Measurements from ENCODE around the gene EXT2. TPM values are rescaled to one million over a fixed set of nuclear protein-coding genes. Genes with fewer than 3 reads are reported as not detected.

Gene EXT2
- polyA plus RNA-seq, 1 donor from 2014 or later: 77.5 TPM

- no peak overlapping the region for H3K4me2 ChIP-seq (ENCODE audit: low read length)
- no peak overlapping the region for H2AFZ ChIP-seq (ENCODE audit: low read depth, low read length)
- H3F3A ChIP-seq (ENCODE audit: insufficient read depth, low read length, poor library complexity, severe bottlenecking): no peaks in the 10 kb centered on the region
- no peaks in the 10 kb centered on the region for H3K79me2 ChIP-seq (replicated peaks; ENCODE audit: insufficient read depth, low read length)
- no peaks in the 10 kb centered on the region for H3K9me2 ChIP-seq (ENCODE audit: insufficient read depth, low read length)
- H4K20me1 ChIP-seq (ENCODE audit: insufficient read depth): no peaks in the 10 kb centered on the region
- no peak overlapping the region for H3K9ac ChIP-seq (ENCODE audit: low read length)
- no peak overlapping the region for H3K4me3 ChIP-seq (ENCODE audit: low read length)
- no peaks in the 10 kb centered on the region for H3K9me3 ChIP-seq (ENCODE audit: low read length)
- no peak for TF ChIP-seq REST (IDR thresholded peaks at IDR 0.05; ENCODE audit: borderline replicate concordance)
- no peak for TF ChIP-seq POLR2AphosphoS5 (IDR thresholded peaks at IDR 0.05)
- no peak for TF ChIP-seq MXI1 (conservative IDR thresholded peaks at IDR 0.05; ENCODE audit: poor library complexity, severe bottlenecking)
- TF ChIP-seq SMC3 (conservative IDR thresholded peaks at IDR 0.05; ENCODE audit: poor library complexity): no peak
- TF ChIP-seq RAD21 (conservative IDR thresholded peaks at IDR 0.05): no peak
- TF ChIP-seq EP300 (conservative IDR thresholded peaks at IDR 0.05; ENCODE audit: poor library complexity, severe bottlenecking): no peak
- TF ChIP-seq, protein P1, sequence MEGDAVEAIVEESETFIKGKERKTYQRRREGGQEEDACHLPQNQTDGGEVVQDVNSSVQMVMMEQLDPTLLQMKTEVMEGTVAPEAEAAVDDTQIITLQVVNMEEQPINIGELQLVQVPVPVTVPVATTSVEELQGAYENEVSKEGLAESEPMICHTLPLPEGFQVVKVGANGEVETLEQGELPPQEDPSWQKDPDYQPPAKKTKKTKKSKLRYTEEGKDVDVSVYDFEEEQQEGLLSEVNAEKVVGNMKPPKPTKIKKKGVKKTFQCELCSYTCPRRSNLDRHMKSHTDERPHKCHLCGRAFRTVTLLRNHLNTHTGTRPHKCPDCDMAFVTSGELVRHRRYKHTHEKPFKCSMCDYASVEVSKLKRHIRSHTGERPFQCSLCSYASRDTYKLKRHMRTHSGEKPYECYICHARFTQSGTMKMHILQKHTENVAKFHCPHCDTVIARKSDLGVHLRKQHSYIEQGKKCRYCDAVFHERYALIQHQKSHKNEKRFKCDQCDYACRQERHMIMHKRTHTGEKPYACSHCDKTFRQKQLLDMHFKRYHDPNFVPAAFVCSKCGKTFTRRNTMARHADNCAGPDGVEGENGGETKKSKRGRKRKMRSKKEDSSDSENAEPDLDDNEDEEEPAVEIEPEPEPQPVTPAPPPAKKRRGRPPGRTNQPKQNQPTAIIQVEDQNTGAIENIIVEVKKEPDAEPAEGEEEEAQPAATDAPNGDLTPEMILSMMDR (IDR thresholded peaks at IDR 0.05; ENCODE audit: poor library complexity, severe bottlenecking): no peak
- TF ChIP-seq TAF1 (IDR thresholded peaks at IDR 0.05; ENCODE audit: low read depth): no peak
- TF ChIP-seq EZH2 (IDR thresholded peaks at IDR 0.05; ENCODE audit: borderline replicate concordance, insufficient read depth, low read length, poor library complexity, severe bottlenecking): no peak
- peaks cover 10% of the 10 kb centered on the region for H3K36me3 ChIP-seq (ENCODE audit: insufficient read depth, low read length)
- no peaks in the 10 kb centered on the region for H3K27me3 ChIP-seq (ENCODE audit: insufficient read depth, low read depth, low read length)
- no peak overlapping the region for H3K27ac ChIP-seq (ENCODE audit: low read length)
These were observed 103.8 kb downstream of the EXT2 start for GRCh38 chr11:44199298-44199697.

- Histone ChIP-seq H3K4me3 (ENCODE audit: low read length) (no peak overlapping the region), H2AFZ (ENCODE audit: low read depth, low read length) (no peak overlapping the region), H3K9me2 (ENCODE audit: insufficient read depth, low read length) (no peaks in the 10 kb centered on the region), H4K20me1 (ENCODE audit: insufficient read depth) (no peaks in the 10 kb centered on the region), H3K4me2 (ENCODE audit: low read length) (no peak overlapping the region), H3K36me3 (ENCODE audit: insufficient read depth, low read length) (peaks cover 10% of the 10 kb centered on the region), H3F3A (ENCODE audit: insufficient read depth, low read length, poor library complexity, severe bottlenecking) (no peaks in the 10 kb centered on the region), H3K9ac (ENCODE audit: low read length) (no peak overlapping the region), H3K27ac (ENCODE audit: low read length) (no peak overlapping the region), H3K79me2 (replicated peaks; ENCODE audit: insufficient read depth, low read length) (no peaks in the 10 kb centered on the region), H3K9me3 (ENCODE audit: low read length) (no peaks in the 10 kb centered on the region), H3K27me3 (ENCODE audit: insufficient read depth, low read depth, low read length) (no peaks in the 10 kb centered on the region)
- TF ChIP-seq EZH2 (IDR thresholded peaks at IDR 0.05; ENCODE audit: borderline replicate concordance, insufficient read depth, low read length, poor library complexity, severe bottlenecking) (no peak), EP300 (conservative IDR thresholded peaks at IDR 0.05; ENCODE audit: poor library complexity, severe bottlenecking) (no peak), POLR2AphosphoS5 (IDR thresholded peaks at IDR 0.05) (no peak), MXI1 (conservative IDR thresholded peaks at IDR 0.05; ENCODE audit: poor library complexity, severe bottlenecking) (no peak), TAF1 (IDR thresholded peaks at IDR 0.05; ENCODE audit: low read depth) (no peak)
These were observed 104.3 kb downstream of the EXT2 start for GRCh38 chr11:44199816-44200215.

Data from neural cell (in vitro differentiated cells).